Ectodermal cell (in vitro differentiated cells): ENCODE measurements around the gene IL1RAPL2.

Source experiments
- H3K27ac ChIP-seq: 2 replicates; pipeline ENCODE4 v1.7.0; 2013; ENCODE audit warnings: mild to moderate bottlenecking, low read depth, low read length; ENCODE audit not compliant: insufficient read depth, poor library complexity, severe bottlenecking
- H3K27me3 ChIP-seq: 2 replicates; pipeline ENCODE4 v1.7.0; 2013; ENCODE audit warnings: mild to moderate bottlenecking, low read length; ENCODE audit not compliant: insufficient read depth, control insufficient read depth, poor library complexity, severe bottlenecking
- H3K36me3 ChIP-seq: one replicate; pipeline ENCODE4 v1.7.0; 2013; ENCODE audit warnings: low read length; ENCODE audit not compliant: control insufficient read depth, insufficient read depth
- H3K4me1 ChIP-seq: one replicate; pipeline ENCODE4 v1.7.0; 2013; ENCODE audit warnings: low read length; ENCODE audit not compliant: control insufficient read depth, insufficient read depth
- H3K4me3 ChIP-seq: 2 replicates; pipeline ENCODE4 v1.7.0; 2013; ENCODE audit warnings: low read depth, low read length, control low read depth; ENCODE audit not compliant: insufficient read depth
- H3K9me3 ChIP-seq: 2 replicates; pipeline ENCODE4 v1.7.0; 2013; ENCODE audit warnings: mild to moderate bottlenecking, low read length, moderate library complexity; ENCODE audit not compliant: control insufficient read depth
- WGBS, 2 experiments: methylation state at CpG; one replicate each; pipeline ENCODE4 v1.1.7; 2013; ENCODE audit warnings: missing lambda C conversion rate in 2 of 2; 5-methylcytosine and 5-hydroxymethylcytosine counted together

The IL1RAPL2 gene

DNA sequence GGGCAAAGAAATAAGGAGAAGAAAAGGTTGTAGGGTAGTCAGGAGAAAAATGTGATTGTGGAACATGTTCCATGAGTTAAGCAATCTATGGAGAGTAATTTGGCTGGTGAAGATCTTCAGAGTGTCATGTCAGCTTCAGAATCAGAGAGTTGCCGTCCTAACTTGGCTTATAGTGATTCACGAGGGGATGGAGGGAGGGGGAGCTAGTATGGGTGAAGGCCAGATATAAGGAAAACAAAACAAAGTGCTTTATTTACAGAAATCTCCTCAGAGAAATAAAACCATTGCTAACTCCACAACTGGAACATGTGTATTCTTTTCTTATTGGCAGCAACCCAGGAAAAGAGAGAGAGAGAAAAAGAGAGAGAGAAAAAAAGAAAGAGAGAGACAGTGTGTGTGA lies 999.9 kb downstream of the IL1RAPL2 start:
- H3K36me3 ChIP-seq: no peaks in the 10 kb centered on the region
- no peaks in the 10 kb centered on the region for H3K9me3 ChIP-seq
- no peak overlapping the region for H3K4me3 ChIP-seq
- 100% methylated on average over 1 of the region's 2 CpGs; no CpG with 5 or more reads in 1 of the 2 experiments for WGBS, 2 experiments
- H3K4me1 ChIP-seq: no peaks in the 10 kb centered on the region
- no peaks in the 10 kb centered on the region for H3K27me3 ChIP-seq
- H3K27ac ChIP-seq: no peak overlapping the region

DNA sequence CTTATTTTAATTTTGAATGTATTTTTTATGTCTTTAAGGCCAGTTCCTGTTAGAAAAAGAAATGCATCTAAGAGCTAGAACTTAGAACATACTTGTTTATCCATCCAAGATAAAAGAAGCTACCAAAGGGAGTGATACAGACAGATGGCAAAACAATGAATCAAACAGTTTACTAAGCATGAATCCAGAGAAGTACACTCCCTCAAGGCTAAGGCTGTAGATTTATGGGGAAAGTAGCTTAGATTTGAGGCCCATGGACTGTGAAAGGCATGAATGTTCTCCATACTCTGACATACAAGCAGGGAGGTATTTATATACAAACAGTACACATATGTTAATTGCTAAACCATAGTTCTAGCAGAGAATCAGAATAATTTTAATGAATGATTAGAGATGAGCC lies 1001.1 kb downstream of the IL1RAPL2 start:
- Histone ChIP-seq H3K9me3 (no peaks in the 10 kb centered on the region), H3K4me1 (no peaks in the 10 kb centered on the region), H3K27ac (no peak overlapping the region), H3K4me3 (no peak overlapping the region), H3K27me3 (no peaks in the 10 kb centered on the region), H3K36me3 (no peaks in the 10 kb centered on the region)

DNA sequence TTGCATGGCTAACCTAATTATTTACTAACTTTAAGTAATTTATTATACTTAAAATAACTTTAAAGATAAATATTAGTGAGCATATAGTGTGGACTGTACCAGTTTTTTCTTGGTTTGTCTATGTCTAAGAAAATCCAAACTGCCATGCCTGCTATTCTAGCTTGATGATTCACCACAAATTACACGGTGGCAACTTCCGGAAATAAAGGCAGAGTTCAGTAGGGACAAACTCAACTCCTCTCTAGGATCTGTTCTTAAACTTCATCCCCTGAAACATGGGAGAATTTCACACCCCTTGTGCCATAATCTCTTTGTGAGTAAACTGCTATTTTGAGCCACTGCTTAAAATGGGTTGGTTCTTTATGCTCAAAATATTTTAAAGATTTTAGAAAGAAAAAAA lies 1042.7 kb downstream of the IL1RAPL2 start:
- H3K27ac ChIP-seq: no peak overlapping the region
- H3K4me1 ChIP-seq: no peaks in the 10 kb centered on the region
- H3K4me3 ChIP-seq: no peak overlapping the region
- no peaks in the 10 kb centered on the region for H3K9me3 ChIP-seq
- no peaks in the 10 kb centered on the region for H3K27me3 ChIP-seq
- WGBS, 2 experiments: 96% methylated on average over 2 of the region's 2 CpGs
- H3K36me3 ChIP-seq: no peaks in the 10 kb centered on the region

DNA sequence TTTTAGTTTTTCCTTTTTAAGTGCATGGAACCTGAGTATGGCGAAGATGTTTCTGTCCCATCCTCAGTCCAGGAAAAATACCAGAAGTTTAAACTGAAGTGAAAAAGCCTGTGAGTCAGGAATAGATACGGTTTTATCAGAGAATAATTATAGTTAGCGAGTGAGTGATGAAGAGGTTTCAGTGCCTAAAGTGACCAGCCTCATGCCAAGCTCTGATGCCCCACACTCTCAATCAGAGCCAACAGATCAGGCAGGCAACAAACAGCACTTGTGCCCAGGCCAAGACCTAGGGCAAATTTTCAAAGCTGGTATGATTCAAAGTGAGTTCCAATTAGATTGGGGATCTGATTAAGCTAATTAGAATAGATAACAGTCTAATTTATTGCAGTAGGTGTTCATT lies 1043.5 kb downstream of the IL1RAPL2 start:
- Histone ChIP-seq H3K27ac (no peak overlapping the region), H3K27me3 (no peaks in the 10 kb centered on the region), H3K9me3 (no peaks in the 10 kb centered on the region), H3K36me3 (no peaks in the 10 kb centered on the region), H3K4me1 (no peaks in the 10 kb centered on the region), H3K4me3 (no peak overlapping the region)
- 92 to 100% methylated on average over 3 of the region's 3 CpGs for WGBS, 2 experiments

DNA sequence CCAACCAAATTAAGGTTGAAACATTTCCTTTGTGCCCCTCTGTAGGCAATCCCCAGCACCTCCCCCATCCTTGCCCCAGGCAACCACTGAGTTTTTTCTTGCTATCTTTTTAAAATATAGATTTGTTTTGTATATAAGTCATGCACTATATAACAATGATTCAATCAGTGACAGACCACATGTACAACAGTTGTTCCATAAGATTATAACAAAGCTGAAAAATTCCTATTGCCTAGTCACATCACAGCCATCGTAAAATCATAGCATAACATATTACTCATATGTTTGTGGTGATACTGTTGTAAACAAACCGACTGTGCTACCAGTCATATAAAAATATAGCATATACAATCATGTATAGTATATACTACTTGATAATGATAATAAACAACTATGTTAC lies 1044.4 kb downstream of the IL1RAPL2 start:
- no peaks in the 10 kb centered on the region for H3K4me1 ChIP-seq
- no CpG with 5 or more reads among the region's 2 CpGs for WGBS, 2 experiments
- H3K9me3 ChIP-seq: no peaks in the 10 kb centered on the region
- H3K27ac ChIP-seq: no peak overlapping the region
- no peaks in the 10 kb centered on the region for H3K27me3 ChIP-seq
- H3K4me3 ChIP-seq: no peak overlapping the region
- no peaks in the 10 kb centered on the region for H3K36me3 ChIP-seq

DNA sequence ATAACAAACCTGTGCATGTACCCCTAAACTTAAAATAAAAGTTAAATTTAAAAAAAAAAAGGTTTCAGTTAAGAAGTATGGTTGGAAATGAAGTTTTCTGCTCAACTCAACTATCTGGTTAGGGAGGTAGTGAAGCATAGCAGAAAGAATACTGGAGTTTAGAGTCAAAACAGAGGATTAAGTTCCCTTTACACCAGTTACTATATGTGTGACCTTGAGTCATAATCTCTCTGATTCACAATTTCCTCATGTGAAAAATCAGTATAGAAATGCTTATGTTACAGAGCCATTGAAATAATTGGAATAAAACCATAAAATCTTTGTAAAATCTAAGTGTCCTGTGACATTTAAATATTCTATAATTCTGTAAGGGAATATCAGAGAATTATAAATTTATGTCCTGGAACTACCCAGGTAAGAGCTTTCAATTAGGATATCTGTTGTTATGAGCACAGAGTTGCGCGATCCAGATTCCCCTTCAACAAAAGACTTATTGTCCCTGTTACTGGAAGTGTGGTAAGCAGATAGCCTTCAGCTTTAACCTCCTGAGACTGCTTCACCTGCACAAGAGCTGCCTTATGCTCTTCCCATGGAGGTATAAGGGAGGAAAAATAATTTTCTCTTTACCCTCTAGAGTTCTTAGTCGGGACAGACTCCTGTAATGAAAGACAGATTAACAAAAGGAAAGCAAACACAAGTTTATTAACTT lies 1052.5 kb downstream of the IL1RAPL2 start:
- Histone ChIP-seq H3K4me1 (no peaks in the 10 kb centered on the region), H3K36me3 (no peaks in the 10 kb centered on the region), H3K27ac (no peak overlapping the region), H3K4me3 (no peak overlapping the region), H3K9me3 (no peaks in the 10 kb centered on the region), H3K27me3 (no peaks in the 10 kb centered on the region)
- WGBS, 2 experiments: 89 to 100% methylated on average over 2 of the region's 3 CpGs

DNA sequence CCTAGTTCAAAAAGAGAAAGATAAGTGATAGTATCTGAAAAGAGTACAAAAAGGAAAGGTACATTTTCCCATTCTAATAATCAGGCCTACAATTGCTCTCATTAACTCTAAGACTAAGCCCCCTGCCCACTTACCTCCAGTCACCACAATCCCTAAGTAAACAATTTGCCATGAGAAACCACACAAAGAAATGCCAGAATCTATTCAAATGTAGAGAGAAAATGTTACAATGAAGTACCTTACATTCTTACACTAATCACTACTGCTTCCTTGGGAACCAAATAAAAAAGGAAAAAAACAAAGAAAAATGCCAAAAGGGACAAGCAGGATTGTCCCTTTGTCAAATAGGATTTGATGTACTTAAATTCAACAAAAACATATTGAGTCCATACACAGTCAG lies 1068.2 kb downstream of the IL1RAPL2 start:
- Histone ChIP-seq H3K4me3 (no peak overlapping the region), H3K36me3 (no peaks in the 10 kb centered on the region), H3K4me1 (no peaks in the 10 kb centered on the region), H3K9me3 (no peaks in the 10 kb centered on the region), H3K27me3 (no peaks in the 10 kb centered on the region), H3K27ac (no peak overlapping the region)

DNA sequence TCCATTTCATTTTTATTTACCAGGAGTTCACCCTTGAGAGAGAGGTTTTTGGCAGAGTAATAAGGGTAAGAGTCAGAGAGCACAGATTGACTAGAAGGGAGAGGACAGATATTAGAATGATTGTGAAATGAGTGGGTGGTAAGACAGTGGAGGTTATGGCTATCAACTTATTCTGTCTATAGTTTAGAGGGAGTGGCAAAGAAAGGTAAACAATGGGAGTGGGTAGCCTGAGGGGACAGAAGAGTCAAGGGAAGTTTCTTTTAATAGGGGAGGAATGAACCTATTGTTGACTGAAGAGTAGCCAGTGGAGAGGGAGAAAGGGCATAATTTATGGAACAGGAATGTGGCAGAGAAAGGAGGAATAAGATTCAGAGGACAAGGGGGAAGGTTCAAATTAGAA lies 1069.8 kb downstream of the IL1RAPL2 start:
- no peaks in the 10 kb centered on the region for H3K4me1 ChIP-seq
- no peak overlapping the region for H3K4me3 ChIP-seq
- H3K36me3 ChIP-seq: no peaks in the 10 kb centered on the region
- no peaks in the 10 kb centered on the region for H3K27me3 ChIP-seq
- no peaks in the 10 kb centered on the region for H3K9me3 ChIP-seq
- H3K27ac ChIP-seq: no peak overlapping the region

DNA sequence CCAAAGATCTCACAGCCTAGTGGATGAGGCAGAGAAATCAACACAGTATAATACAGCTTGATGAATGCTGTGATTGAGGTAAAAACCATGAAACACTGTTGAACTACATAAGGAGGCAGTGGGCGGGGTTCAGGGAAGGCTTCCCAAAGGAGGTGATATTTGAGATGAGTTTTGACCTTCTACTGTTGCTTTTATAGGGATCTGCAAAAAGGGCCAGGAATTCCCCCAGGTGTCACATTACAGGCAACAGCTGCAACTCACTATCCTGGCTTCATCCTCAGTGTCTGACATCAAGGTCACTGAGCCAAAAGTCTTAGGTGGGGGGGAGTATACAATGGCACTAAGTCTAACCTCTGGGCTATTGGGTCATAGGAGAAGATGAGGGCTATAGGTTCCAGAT lies 1070.7 kb downstream of the IL1RAPL2 start:
- Histone ChIP-seq H3K4me1 (no peaks in the 10 kb centered on the region), H3K36me3 (no peaks in the 10 kb centered on the region), H3K4me3 (no peak overlapping the region), H3K27me3 (no peaks in the 10 kb centered on the region), H3K9me3 (no peaks in the 10 kb centered on the region), H3K27ac (no peak overlapping the region)
- 92 to 100% methylated on average over 1 of the region's 1 CpG for WGBS, 2 experiments

DNA sequence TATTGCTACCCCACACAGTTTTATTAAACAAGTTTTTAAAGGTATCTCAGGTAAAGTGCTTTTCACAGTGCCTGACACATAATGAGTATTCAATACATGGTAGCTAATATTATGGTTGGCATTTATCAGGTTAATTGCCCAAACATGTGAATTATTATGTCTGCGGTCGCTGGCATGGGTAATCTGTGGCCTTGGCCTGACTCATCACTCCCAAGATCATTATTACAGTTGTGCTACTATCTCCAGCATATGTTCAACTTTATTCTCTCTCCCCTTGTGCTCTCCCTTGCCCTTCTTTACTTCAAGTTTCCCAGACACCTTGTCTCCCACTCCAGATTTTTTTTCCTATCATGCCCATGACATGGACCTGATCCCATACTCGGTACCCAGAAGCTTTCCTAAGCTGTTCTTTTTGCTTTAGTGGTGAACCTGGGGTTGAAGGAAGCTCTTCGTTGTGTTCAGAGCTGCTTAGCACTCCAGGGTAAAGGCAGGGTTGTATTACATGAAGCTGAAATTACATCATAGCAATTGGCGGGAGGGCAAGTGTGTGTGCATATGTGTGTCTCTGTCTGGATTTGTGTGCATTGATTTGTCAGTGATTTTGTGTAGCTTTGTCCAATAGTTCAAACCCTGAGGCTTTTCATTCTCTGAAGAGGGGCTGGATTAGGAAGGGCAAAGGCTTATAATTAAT lies 1079.8 kb downstream of the IL1RAPL2 start:
- no peak overlapping the region for H3K4me3 ChIP-seq
- H3K9me3 ChIP-seq: no peaks in the 10 kb centered on the region
- no peaks in the 10 kb centered on the region for H3K36me3 ChIP-seq
- 94 to 96% methylated on average over 5 of the region's 5 CpGs for WGBS, 2 experiments
- H3K27me3 ChIP-seq: no peaks in the 10 kb centered on the region
- no peaks in the 10 kb centered on the region for H3K4me1 ChIP-seq
- no peak overlapping the region for H3K27ac ChIP-seq
